M059J (cell line): Measurements from ENCODE around the gene METTL15. TPM values are rescaled to one million over a fixed set of nuclear protein-coding genes. Genes with fewer than 3 reads are reported as not detected.

ENCODE experiments used
- total RNA-seq: library from RNA; depleted of rRNA; stranded (reverse); fragments of >200 nt; shearing (Covaris generic); gene quantifications from 2 replicates; pipeline ENCODE4 v1.2.3, GENCODE V29; 2014; rRNA removed

The METTL15 gene
- total RNA-seq, 1 experiment from 2014 or later = 17.0 TPM

Other genes starting within 250 kb of the METTL15 start
- 36.2 and 43.7 TPM in 2 replicates for gene KIF18A, start 232 bp upstream of the METTL15 start, total RNA-seq